HepG2 (cell line): Measurements from ENCODE around the gene YIPF3. TPM values are rescaled to one million over a fixed set of nuclear protein-coding genes. Genes with fewer than 3 reads are reported as not detected.
A peak's percentile ranks its signal among the peaks of the same experiment; 100 is the strongest.

Experiments used
- GMEB1 ChIP-seq: sonication (generic); formaldehyde crosslinking; IDR thresholded peaks from 2 replicates; pipeline ENCODE4 v1.5.1; 2020; ENCODE audit warnings: missing genetic modification reagents, mild to moderate bottlenecking, borderline replicate concordance
- MTERF4 ChIP-seq: sonication (generic); formaldehyde crosslinking; IDR thresholded peaks from 2 replicates; pipeline ENCODE4 v1.8.0; 2023; ENCODE audit warnings: mild to moderate bottlenecking, missing genetic modification reagents
- NFIB ChIP-seq: sonication (generic); formaldehyde crosslinking; IDR thresholded peaks from 2 replicates; pipeline ENCODE4 v1.9.0; 2021; ENCODE audit warnings: missing genetic modification reagents, mild to moderate bottlenecking, borderline replicate concordance
- POLR2G ChIP-seq: fragments of 200-400 bp; formaldehyde crosslinking; IDR thresholded peaks from 2 replicates; pipeline ENCODE4 v1.6.1; 2018; ENCODE audit warnings: mild to moderate bottlenecking, low read depth, low read length, moderate library complexity
- SKI ChIP-seq: fragments of 450-650 bp; IDR thresholded peaks from one replicate; pipeline ENCODE4 v1.6.1; 2018; ENCODE audit warnings: mild to moderate bottlenecking; ENCODE audit not compliant: partially characterized antibody
- SPEN ChIP-seq: sonication (generic); formaldehyde crosslinking; IDR thresholded peaks from 2 replicates; pipeline ENCODE4 v1.5.1; 2020; ENCODE audit warnings: low read depth, mild to moderate bottlenecking, missing genetic modification reagents
- ZMAT3 ChIP-seq: sonication (generic); formaldehyde crosslinking; conservative IDR thresholded peaks from 2 replicates; pipeline ENCODE4 v1.7.0; 2021; ENCODE audit warnings: missing genetic modification reagents
- ZNF205 ChIP-seq: IDR thresholded peaks from 2 replicates; pipeline ENCODE4 v1.6.1; 2018; ENCODE audit warnings: missing biosample characterization, missing genetic modification reagents
- ZNF234 ChIP-seq: sonication (generic); formaldehyde crosslinking; conservative IDR thresholded peaks from 2 replicates; pipeline ENCODE4 v1.5.1; 2020; ENCODE audit warnings: mild to moderate bottlenecking, missing genetic modification reagents
- ZNF598 ChIP-seq: sonication (generic); formaldehyde crosslinking; IDR thresholded peaks from 2 replicates; pipeline ENCODE4 v1.5.1; 2020; ENCODE audit warnings: mild to moderate bottlenecking, missing genetic modification reagents, borderline replicate concordance
- ZSCAN21 ChIP-seq: sonication (generic); formaldehyde crosslinking; IDR thresholded peaks from 2 replicates; pipeline ENCODE4 v1.8.0; 2022; ENCODE audit warnings: mild to moderate bottlenecking, missing genetic modification reagents, moderate library complexity, borderline replicate concordance
- polyA plus RNA-seq, 8 experiments: library from polyadenylated mRNA; depleted of rRNA in 3 of 8; stranded (reverse) in 7 of 8; unstranded in 1 of 8; fragments of >200 nt; fragmentation: Illumina TruSeq in 4 of 8; extraction: Trizol in 4 of 8; gene quantifications; 2 replicates each; pipeline versions ENCODE4 v1.2.1 to v1.2.3, GENCODE V29; 2011 to 2016; ENCODE audit warnings: low read depth in 4 of 8, missing spikeins in 1 of 8, mixed read lengths in 1 of 8; ENCODE audit not compliant: insufficient read depth in 1 of 8
- total RNA-seq, 5 experiments: library from RNA; depleted of rRNA; stranded (reverse); fragments of >200 nt; fragmentation: Illumina TruSeq; extraction: Trizol; gene quantifications; 2 replicates each; pipeline ENCODE4 v1.2.3, GENCODE V29; 2016; ENCODE audit warnings: low read depth in 1 of 5
- TF ChIP-seq, protein P1 (sequence below): sonication (generic); formaldehyde crosslinking; IDR thresholded peaks from 2 replicates; pipeline ENCODE4 v1.4.0; 2020; ENCODE audit warnings: missing genetic modification reagents, borderline replicate concordance
- TF ChIP-seq, protein P2 (sequence below): sonication (generic); formaldehyde crosslinking; IDR thresholded peaks from 2 replicates; pipeline ENCODE4 v1.5.0; 2020; ENCODE audit warnings: missing genetic modification reagents
- TF ChIP-seq, protein P3 (sequence below): sonication (generic); formaldehyde crosslinking; IDR thresholded peaks from 2 replicates; pipeline ENCODE4 v1.4.0; 2020; ENCODE audit warnings: missing genetic modification reagents, mild to moderate bottlenecking, borderline replicate concordance
- TF ChIP-seq, protein P4 (sequence below): sonication (generic); formaldehyde crosslinking; IDR thresholded peaks from 2 replicates; pipeline ENCODE4 v1.5.0; 2020; ENCODE audit warnings: missing genetic modification reagents

The YIPF3 gene
- total and polyA plus RNA-seq, 2 of the 13 experiments (the other 11 are each of a cell fraction or from before 2014, with no cell fraction given), result 107 to 206 TPM

- TF ChIP-seq, protein P1, sequence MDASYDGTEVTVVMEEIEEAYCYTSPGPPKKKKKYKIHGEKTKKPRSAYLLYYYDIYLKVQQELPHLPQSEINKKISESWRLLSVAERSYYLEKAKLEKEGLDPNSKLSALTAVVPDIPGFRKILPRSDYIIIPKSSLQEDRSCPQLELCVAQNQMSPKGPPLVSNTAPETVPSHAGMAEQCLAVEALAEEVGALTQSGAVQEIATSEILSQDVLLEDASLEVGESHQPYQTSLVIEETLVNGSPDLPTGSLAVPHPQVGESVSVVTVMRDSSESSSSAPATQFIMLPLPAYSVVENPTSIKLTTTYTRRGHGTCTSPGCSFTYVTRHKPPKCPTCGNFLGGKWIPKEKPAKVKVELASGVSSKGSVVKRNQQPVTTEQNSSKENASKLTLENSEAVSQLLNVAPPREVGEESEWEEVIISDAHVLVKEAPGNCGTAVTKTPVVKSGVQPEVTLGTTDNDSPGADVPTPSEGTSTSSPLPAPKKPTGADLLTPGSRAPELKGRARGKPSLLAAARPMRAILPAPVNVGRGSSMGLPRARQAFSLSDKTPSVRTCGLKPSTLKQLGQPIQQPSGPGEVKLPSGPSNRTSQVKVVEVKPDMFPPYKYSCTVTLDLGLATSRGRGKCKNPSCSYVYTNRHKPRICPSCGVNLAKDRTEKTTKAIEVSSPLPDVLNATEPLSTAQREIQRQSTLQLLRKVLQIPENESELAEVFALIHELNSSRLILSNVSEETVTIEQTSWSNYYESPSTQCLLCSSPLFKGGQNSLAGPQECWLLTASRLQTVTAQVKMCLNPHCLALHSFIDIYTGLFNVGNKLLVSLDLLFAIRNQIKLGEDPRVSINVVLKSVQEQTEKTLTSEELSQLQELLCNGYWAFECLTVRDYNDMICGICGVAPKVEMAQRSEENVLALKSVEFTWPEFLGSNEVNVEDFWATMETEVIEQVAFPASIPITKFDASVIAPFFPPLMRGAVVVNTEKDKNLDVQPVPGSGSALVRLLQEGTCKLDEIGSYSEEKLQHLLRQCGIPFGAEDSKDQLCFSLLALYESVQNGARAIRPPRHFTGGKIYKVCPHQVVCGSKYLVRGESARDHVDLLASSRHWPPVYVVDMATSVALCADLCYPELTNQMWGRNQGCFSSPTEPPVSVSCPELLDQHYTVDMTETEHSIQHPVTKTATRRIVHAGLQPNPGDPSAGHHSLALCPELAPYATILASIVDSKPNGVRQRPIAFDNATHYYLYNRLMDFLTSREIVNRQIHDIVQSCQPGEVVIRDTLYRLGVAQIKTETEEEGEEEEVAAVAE, result no peak
- TF ChIP-seq ZSCAN21 (0 out of 2 replicates have a peak, but pooled peaks have one; percentile 27), SPEN (peak; percentile 17; the same call in 1 of the 2 replicates), ZMAT3 (CRISPR knock-in tag) (no peak), GMEB1 (CRISPR knock-in tag) (no peak), MTERF4 (CRISPR knock-in tag) (0 out of 2 replicates have a peak, but pooled peaks have one; percentile 67), SKI (no peak), POLR2G (peak; percentile 30; the same call in 1 of the 2 replicates), NFIB (CRISPR knock-in tag) (no peak), ZNF234 (CRISPR knock-in tag) (no peak), ZNF205 (CRISPR knock-in tag) (no peak), ZNF598 (CRISPR knock-in tag) (no peak)
- TF ChIP-seq, protein P2, sequence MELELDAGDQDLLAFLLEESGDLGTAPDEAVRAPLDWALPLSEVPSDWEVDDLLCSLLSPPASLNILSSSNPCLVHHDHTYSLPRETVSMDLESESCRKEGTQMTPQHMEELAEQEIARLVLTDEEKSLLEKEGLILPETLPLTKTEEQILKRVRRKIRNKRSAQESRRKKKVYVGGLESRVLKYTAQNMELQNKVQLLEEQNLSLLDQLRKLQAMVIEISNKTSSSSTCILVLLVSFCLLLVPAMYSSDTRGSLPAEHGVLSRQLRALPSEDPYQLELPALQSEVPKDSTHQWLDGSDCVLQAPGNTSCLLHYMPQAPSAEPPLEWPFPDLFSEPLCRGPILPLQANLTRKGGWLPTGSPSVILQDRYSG, result no peak
- TF ChIP-seq, protein P3, sequence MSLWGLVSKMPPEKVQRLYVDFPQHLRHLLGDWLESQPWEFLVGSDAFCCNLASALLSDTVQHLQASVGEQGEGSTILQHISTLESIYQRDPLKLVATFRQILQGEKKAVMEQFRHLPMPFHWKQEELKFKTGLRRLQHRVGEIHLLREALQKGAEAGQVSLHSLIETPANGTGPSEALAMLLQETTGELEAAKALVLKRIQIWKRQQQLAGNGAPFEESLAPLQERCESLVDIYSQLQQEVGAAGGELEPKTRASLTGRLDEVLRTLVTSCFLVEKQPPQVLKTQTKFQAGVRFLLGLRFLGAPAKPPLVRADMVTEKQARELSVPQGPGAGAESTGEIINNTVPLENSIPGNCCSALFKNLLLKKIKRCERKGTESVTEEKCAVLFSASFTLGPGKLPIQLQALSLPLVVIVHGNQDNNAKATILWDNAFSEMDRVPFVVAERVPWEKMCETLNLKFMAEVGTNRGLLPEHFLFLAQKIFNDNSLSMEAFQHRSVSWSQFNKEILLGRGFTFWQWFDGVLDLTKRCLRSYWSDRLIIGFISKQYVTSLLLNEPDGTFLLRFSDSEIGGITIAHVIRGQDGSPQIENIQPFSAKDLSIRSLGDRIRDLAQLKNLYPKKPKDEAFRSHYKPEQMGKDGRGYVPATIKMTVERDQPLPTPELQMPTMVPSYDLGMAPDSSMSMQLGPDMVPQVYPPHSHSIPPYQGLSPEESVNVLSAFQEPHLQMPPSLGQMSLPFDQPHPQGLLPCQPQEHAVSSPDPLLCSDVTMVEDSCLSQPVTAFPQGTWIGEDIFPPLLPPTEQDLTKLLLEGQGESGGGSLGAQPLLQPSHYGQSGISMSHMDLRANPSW (CRISPR knock-in tag), result no peak
- TF ChIP-seq, protein P4, sequence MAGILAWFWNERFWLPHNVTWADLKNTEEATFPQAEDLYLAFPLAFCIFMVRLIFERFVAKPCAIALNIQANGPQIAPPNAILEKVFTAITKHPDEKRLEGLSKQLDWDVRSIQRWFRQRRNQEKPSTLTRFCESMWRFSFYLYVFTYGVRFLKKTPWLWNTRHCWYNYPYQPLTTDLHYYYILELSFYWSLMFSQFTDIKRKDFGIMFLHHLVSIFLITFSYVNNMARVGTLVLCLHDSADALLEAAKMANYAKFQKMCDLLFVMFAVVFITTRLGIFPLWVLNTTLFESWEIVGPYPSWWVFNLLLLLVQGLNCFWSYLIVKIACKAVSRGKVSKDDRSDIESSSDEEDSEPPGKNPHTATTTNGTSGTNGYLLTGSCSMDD (CRISPR knock-in tag), result no peak
Observed at GRCh38 chr6:43491750-43492661, 24.7 kb downstream of the YIPF3 start (continued).
